ENCODE results near the gene ADM5. TPM values are rescaled to one million over a fixed set of nuclear protein-coding genes. Genes with fewer than 3 reads are reported as not detected.

The ADM5 gene
- total RNA-seq, 2 experiments from 2014 or later = 1.4 to 1.8 TPM

GRCh38 chr19:49664171-49665035, 25.0 kb upstream of the ADM5 start:
- Mint-ChIP-seq H3K36me3 (ENCODE audit: low read depth) (peaks cover 21% of the 10 kb centered on the region), H3K9me3 (no peaks in the 10 kb centered on the region), H3K4me3 (peak overlapping the region; percentile 98), H3K4me1 (ENCODE audit: low read depth) (peaks cover 36% of the 10 kb centered on the region), H3K27me3 (ENCODE audit: low read depth) (no peaks in the 10 kb centered on the region), H3K27ac (peak overlapping the region; percentile 93)
- intact Hi-C loops (cut with micrococcal nuclease) = loop anchor here (1.0 kb wide), 4 partner anchors 12 to 212 kb away; partner anchors contain the start of gene RRAS
- peak; percentile 97 for DNase-seq
- CTCF ChIA-PET = interaction anchor here (0.9 to 2.2 kb wide), 6 partner anchors 9 to 53 kb away, joined by 3 to 8 read pairs (median 5); no protein-coding TSS in a partner anchor

GRCh38 chr19:49665036-49665350, 24.4 kb upstream of the ADM5 start:
- no peaks in the 10 kb centered on the region for H3K27me3 Mint-ChIP-seq (ENCODE audit: low read depth)
- H3K36me3 Mint-ChIP-seq (ENCODE audit: low read depth) = peaks cover 23% of the 10 kb centered on the region
- no peak for DNase-seq
- no peaks in the 10 kb centered on the region for H3K9me3 Mint-ChIP-seq
- intact Hi-C loops (cut with micrococcal nuclease) = loop anchor here (1.0 kb wide), 4 partner anchors 11 to 211 kb away; partner anchors contain the start of gene RRAS
- CTCF ChIA-PET = interaction anchor here (0.9 to 2.2 kb wide), 3 partner anchors 11 to 53 kb away, joined by 3 to 7 read pairs (median 6); no protein-coding TSS in a partner anchor
- H3K27ac Mint-ChIP-seq = peak overlapping the region; percentile 93
- peaks cover 37% of the 10 kb centered on the region for H3K4me1 Mint-ChIP-seq (ENCODE audit: low read depth)
- H3K4me3 Mint-ChIP-seq = peak overlapping the region; percentile 98

GRCh38 chr19:49665351-49666119, 23.9 kb upstream of the ADM5 start, which contains the start of the genes BCL2L12 and IRF3:
BCL2L12 (plus strand) TSS chr19:49665933; CDS start chr19:49666693, 760 bp downstream.
IRF3 (minus strand) TSS chr19:49665857; CDS start chr19:49664838, 1,019 bp downstream.
- CTCF ChIA-PET = interaction anchor here (0.6 to 2.2 kb wide), 4 partner anchors 10 to 86 kb away, joined by 3 to 7 read pairs (median 4); no protein-coding TSS in a partner anchor
- H3K27me3 Mint-ChIP-seq (ENCODE audit: low read depth) = no peaks in the 10 kb centered on the region
- H3K4me3 Mint-ChIP-seq = peak within 1 kb of the TSS; percentile 98
- H3K36me3 Mint-ChIP-seq (ENCODE audit: low read depth) = peaks cover 20% of the 10 kb centered on the region
- H3K27ac Mint-ChIP-seq = peak within 1 kb of the TSS; percentile 93
- DNase-seq = peak; percentile 100
- H3K9me3 Mint-ChIP-seq = no peaks in the 10 kb centered on the region
- intact Hi-C loops (cut with micrococcal nuclease) = loop anchor here (1.0 kb wide), 4 partner anchors 11 to 211 kb away; partner anchors contain the start of gene RRAS
- peaks cover 35% of the 10 kb centered on the region for H3K4me1 Mint-ChIP-seq (ENCODE audit: low read depth)

- CTCF ChIA-PET = interaction anchor here (0.6 kb wide), 1 partner anchor 85 kb away, joined by 3 read pairs; no protein-coding TSS in a partner anchor
- Mint-ChIP-seq H3K27ac (peak overlapping the region; percentile 93), H3K4me1 (ENCODE audit: low read depth) (peaks cover 35% of the 10 kb centered on the region), H3K9me3 (no peaks in the 10 kb centered on the region), H3K36me3 (ENCODE audit: low read depth) (peaks cover 20% of the 10 kb centered on the region), H3K27me3 (ENCODE audit: low read depth) (no peaks in the 10 kb centered on the region), H3K4me3 (peak overlapping the region; percentile 98)
- no peak for DNase-seq
- intact Hi-C loops (cut with micrococcal nuclease) = no loop called here
Observed at GRCh38 chr19:49666120-49666444, 23.3 kb upstream of the ADM5 start.

- Mint-ChIP-seq H3K4me1 (ENCODE audit: low read depth) (peaks cover 39% of the 10 kb centered on the region), H3K4me3 (peak overlapping the region; percentile 98), H3K27ac (no peak overlapping the region), H3K9me3 (no peaks in the 10 kb centered on the region), H3K27me3 (ENCODE audit: low read depth) (no peaks in the 10 kb centered on the region), H3K36me3 (ENCODE audit: low read depth) (peaks cover 19% of the 10 kb centered on the region)
- no peak for DNase-seq
- CTCF ChIA-PET = interaction anchor here (1.4 kb wide), 1 partner anchor 13 kb away, joined by 3 read pairs; no protein-coding TSS in a partner anchor
- intact Hi-C loops (cut with micrococcal nuclease) = no loop called here
Observed at GRCh38 chr19:49667473-49667872, 21.9 kb upstream of the ADM5 start.

- Mint-ChIP-seq H3K9me3 (no peaks in the 10 kb centered on the region), H3K27me3 (ENCODE audit: low read depth) (no peaks in the 10 kb centered on the region), H3K36me3 (ENCODE audit: low read depth) (peaks cover 14% of the 10 kb centered on the region), H3K4me1 (ENCODE audit: low read depth) (peaks cover 20% of the 10 kb centered on the region), H3K27ac (no peak overlapping the region), H3K4me3 (no peak overlapping the region)
- CTCF ChIA-PET = interaction anchor here (1.4 kb wide), 1 partner anchor 166 kb away, joined by 5 read pairs; no protein-coding TSS in a partner anchor
- no peak for DNase-seq
- intact Hi-C loops (cut with micrococcal nuclease) = no loop called here
Observed at GRCh38 chr19:49669516-49669915, 19.9 kb upstream of the ADM5 start.

- DNase-seq = peak; percentile 79
- H3K4me1 Mint-ChIP-seq (ENCODE audit: low read depth) = peaks cover 12% of the 10 kb centered on the region
- intact Hi-C loops (cut with micrococcal nuclease) = loop anchor here (2.0 kb wide), 1 partner anchor 56 kb away; no protein-coding TSS in a partner anchor
- H3K9me3 Mint-ChIP-seq = no peaks in the 10 kb centered on the region
- peaks cover 13% of the 10 kb centered on the region for H3K36me3 Mint-ChIP-seq (ENCODE audit: low read depth)
- no peaks in the 10 kb centered on the region for H3K27me3 Mint-ChIP-seq (ENCODE audit: low read depth)
- no peak overlapping the region for H3K27ac Mint-ChIP-seq
- H3K4me3 Mint-ChIP-seq = no peak overlapping the region
- CTCF ChIA-PET = interaction anchor here (0.6 to 2.9 kb wide), 20 partner anchors 9 to 218 kb away, joined by 3 to 13 read pairs (median 4); partner anchors contain the start of genes NOSIP and RRAS
Observed at GRCh38 chr19:49672131-49672919, 17.1 kb upstream of the ADM5 start.

- CTCF ChIA-PET = interaction anchor here (0.8 to 2.2 kb wide), 3 partner anchors 11 to 126 kb away, joined by 3 to 6 read pairs (median 3); partner anchors contain the start of genes ADM5, BCL2L12 and IRF3
- Mint-ChIP-seq H3K4me1 (ENCODE audit: low read depth) (peaks cover 28% of the 10 kb centered on the region), H3K27ac (peak overlapping the region; percentile 99), H3K9me3 (no peaks in the 10 kb centered on the region), H3K4me3 (peak overlapping the region; percentile 91), H3K27me3 (ENCODE audit: low read depth) (no peaks in the 10 kb centered on the region), H3K36me3 (ENCODE audit: low read depth) (peaks cover 13% of the 10 kb centered on the region)
- DNase-seq = peak; percentile 55
- intact Hi-C loops (cut with micrococcal nuclease) = loop anchor here (1.0 to 2.0 kb wide), 5 partner anchors 11 to 223 kb away; partner anchors contain the start of genes AKT1S1, ALDH16A1, BCL2L12 and IRF3
Observed at GRCh38 chr19:49676136-49676783, 13.1 kb upstream of the ADM5 start.

- Mint-ChIP-seq H3K4me1 (ENCODE audit: low read depth) (peaks cover 29% of the 10 kb centered on the region), H3K27ac (peak overlapping the region; percentile 99), H3K36me3 (ENCODE audit: low read depth) (peaks cover 13% of the 10 kb centered on the region), H3K27me3 (ENCODE audit: low read depth) (no peaks in the 10 kb centered on the region), H3K9me3 (no peaks in the 10 kb centered on the region), H3K4me3 (peak overlapping the region; percentile 91)
- CTCF ChIA-PET = interaction anchor here (0.5 to 2.2 kb wide), 4 partner anchors 12 to 127 kb away, joined by 3 to 6 read pairs (median 4); partner anchors contain the start of genes ADM5, BCL2L12 and IRF3
- intact Hi-C loops (cut with micrococcal nuclease) = loop anchor here (1.0 to 2.0 kb wide), 7 partner anchors 12 to 348 kb away; partner anchors contain the start of genes AKT1S1, ALDH16A1, BCL2L12 and IRF3
- DNase-seq = peak; percentile 100
Observed at GRCh38 chr19:49676784-49677230, 12.6 kb upstream of the ADM5 start.

- Mint-ChIP-seq H3K4me3 (peak within 1 kb of the TSS; percentile 91), H3K36me3 (ENCODE audit: low read depth) (peaks cover 12% of the 10 kb centered on the region), H3K27ac (peak within 1 kb of the TSS; percentile 99), H3K4me1 (ENCODE audit: low read depth) (peaks cover 29% of the 10 kb centered on the region), H3K9me3 (no peaks in the 10 kb centered on the region), H3K27me3 (ENCODE audit: low read depth) (no peaks in the 10 kb centered on the region)
- intact Hi-C loops (cut with micrococcal nuclease) = loop anchor here (1.0 to 2.0 kb wide), 4 partner anchors 181 to 348 kb away; partner anchors contain the start of genes AKT1S1, ALDH16A1, RPS11 and TBC1D17
- CTCF ChIA-PET = interaction anchor here (0.5 to 2.1 kb wide), 7 partner anchors 12 to 207 kb away, joined by 3 to 8 read pairs (median 4); partner anchors contain the start of genes ADM5 and RRAS
- DNase-seq = no peak
Observed at GRCh38 chr19:49677231-49677900, 12.0 kb upstream of the ADM5 start, which contains the start of gene PRMT1. PRMT1 (plus strand) TSS chr19:49677271; CDS start chr19:49677281, 10 bp downstream.

All from activated naive CD4-positive, alpha-beta T cell treated with anti-CD3 and anti-CD28 coated beads for 36 hours (primary cell).